Peyer's patch (tissue), 4 donors: Measurements from ENCODE around the gene CACHD1. TPM values are rescaled to one million over a fixed set of nuclear protein-coding genes. Genes with fewer than 3 reads are reported as not detected.

Source experiments
- DNase-seq, 3 donors: peaks; one replicate each; pipeline ENCODE4 v3.0.0-alpha.2; 2017 to 2019
- H3K27ac ChIP-seq, 4 donors: fragments of 200-600 bp; sonication (generic); one replicate each; pipeline ENCODE4 v1.5.1; 2016 to 2019
- H3K27me3 ChIP-seq, 2 donors: fragments of 200-600 bp; sonication (generic); one replicate each; pipeline ENCODE4 v1.5.1; 2019
- H3K36me3 ChIP-seq, 3 donors: fragments of 200-600 bp; sonication (generic); one replicate each; pipeline ENCODE4 v1.5.1; 2016 to 2019
- H3K4me1 ChIP-seq, 4 donors: fragments of 200-600 bp; sonication (generic); one replicate each; pipeline ENCODE4 v1.5.1; 2016 to 2019
- H3K4me3 ChIP-seq, 4 donors: fragments of 200-600 bp; sonication (generic); 1 replicate in 3 of 4; 2 replicates in 1 of 4; pipeline ENCODE4 v1.5.1; 2016 to 2019; ENCODE audit warnings: mild to moderate bottlenecking in 1 of 4
- H3K9me3 ChIP-seq, 4 donors: fragments of 200-600 bp; sonication (generic); one replicate each; pipeline ENCODE4 v1.5.1; 2016 to 2019; ENCODE audit warnings: mild to moderate bottlenecking in 1 of 4
- POLR2A ChIP-seq, 2 donors: fragments of 450-650 bp; IDR thresholded peaks; one replicate each; pipeline ENCODE4 v1.5.1; 2017; ENCODE audit warnings: antibody characterized with exemption in 2 of 2, mild to moderate bottlenecking in 2 of 2, moderate library complexity in 2 of 2
- total RNA-seq, 4 donors: library from RNA; depleted of rRNA; stranded (reverse); fragments of >200 nt; gene quantifications; one replicate each; pipeline ENCODE4 v1.1.0, GENCODE V29; 2016
- TF ChIP-seq, protein P1 (sequence below), 6 experiments: fragments of 450-650 bp in 4 of 6; fragments of 200-600 bp in 2 of 6; sonication (generic) in 1 of 6; IDR thresholded peaks; one replicate each; pipeline ENCODE4 v1.5.1; 2017 to 2019; ENCODE audit warnings: antibody characterized with exemption in 6 of 6, mild to moderate bottlenecking in 3 of 6, moderate library complexity in 1 of 6

Gene CACHD1
- total RNA-seq, 4 donors from 2014 or later, result 3.3 to 10.7 (median 6.3) TPM

DNA sequence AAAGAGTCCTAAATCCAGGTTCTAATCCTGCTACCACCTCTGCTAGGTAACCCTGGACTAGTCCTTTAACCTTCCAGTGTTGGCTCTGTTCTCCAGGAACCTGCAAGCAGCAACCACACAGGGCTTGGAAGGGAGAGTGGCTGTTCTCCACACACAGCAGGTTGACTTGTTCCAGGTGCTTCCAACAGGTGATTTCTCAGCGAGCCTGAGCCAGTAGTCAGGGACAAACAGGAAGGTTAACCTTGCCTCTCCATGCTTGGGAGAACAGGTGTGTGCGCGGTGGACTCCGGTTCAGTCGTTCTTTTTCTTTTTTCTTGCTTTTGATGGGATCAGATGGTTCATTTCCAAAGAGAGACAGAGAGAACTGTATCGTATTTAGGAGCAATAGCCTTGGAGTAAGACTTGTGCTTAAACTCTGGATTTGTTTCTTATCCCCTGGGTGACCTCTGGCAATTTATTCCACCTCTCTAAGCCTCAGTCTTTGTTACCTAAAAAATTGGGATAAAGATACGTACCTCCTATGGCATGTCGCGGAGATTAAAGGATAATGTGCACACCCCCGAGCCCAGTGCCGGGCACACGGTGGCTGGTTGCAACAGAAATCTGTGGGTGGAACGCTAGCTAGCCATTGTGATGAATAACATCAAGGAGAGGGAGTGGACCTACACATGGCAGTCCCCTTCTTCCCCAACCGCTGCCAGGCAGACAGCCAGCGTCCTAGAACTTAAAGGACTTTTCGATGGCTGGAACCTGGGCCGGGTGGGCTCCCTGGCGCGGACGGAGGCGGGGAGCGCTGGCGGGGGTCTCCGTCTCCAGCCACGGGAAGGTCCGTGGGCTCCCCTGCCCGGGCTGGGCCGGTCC lies 583 bp upstream of the CACHD1 start:
- DNase-seq, result no peak
- Histone ChIP-seq H3K4me3 (peak overlapping the region; percentile 45 to 83 (median 58)), H3K9me3 (no peaks in the 10 kb centered on the region), H3K36me3 (no peaks in the 10 kb centered on the region), H3K27me3 (peaks cover 0 to 8% of the 10 kb centered on the region in 2 donors), H3K27ac (peak overlapping the region; percentile 49 to 85 (median 66)), H3K4me1 (peaks cover 0 to 11% (median 7%) of the 10 kb centered on the region in 4 donors)
- TF ChIP-seq POLR2A (IDR thresholded peaks at IDR 0.05), result no peak
- TF ChIP-seq, protein P1, sequence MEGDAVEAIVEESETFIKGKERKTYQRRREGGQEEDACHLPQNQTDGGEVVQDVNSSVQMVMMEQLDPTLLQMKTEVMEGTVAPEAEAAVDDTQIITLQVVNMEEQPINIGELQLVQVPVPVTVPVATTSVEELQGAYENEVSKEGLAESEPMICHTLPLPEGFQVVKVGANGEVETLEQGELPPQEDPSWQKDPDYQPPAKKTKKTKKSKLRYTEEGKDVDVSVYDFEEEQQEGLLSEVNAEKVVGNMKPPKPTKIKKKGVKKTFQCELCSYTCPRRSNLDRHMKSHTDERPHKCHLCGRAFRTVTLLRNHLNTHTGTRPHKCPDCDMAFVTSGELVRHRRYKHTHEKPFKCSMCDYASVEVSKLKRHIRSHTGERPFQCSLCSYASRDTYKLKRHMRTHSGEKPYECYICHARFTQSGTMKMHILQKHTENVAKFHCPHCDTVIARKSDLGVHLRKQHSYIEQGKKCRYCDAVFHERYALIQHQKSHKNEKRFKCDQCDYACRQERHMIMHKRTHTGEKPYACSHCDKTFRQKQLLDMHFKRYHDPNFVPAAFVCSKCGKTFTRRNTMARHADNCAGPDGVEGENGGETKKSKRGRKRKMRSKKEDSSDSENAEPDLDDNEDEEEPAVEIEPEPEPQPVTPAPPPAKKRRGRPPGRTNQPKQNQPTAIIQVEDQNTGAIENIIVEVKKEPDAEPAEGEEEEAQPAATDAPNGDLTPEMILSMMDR (IDR thresholded peaks at IDR 0.05), result no peak

DNA sequence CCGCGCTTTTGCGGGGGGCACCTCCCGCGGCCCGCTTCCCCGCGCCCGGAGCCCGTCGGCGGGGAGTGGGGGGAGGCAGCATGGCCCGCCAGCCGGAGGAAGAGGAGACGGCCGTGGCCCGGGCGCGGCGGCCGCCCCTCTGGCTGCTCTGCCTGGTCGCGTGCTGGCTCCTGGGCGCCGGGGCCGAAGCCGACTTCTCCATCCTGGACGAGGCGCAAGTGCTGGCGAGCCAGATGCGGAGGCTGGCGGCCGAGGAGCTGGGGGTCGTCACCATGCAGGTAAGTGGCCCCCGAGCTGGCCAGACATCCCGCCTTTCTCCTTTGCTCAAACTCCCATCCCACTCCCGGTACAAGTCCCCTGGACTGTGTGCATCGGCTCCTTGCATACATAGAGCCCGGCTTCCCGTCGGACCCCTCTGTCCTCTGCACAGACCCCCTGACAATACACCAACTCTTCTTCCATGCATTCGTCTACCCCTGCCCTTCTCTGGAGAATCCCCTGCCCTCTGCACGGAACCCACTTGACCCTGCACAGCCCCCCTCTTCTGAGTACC lies 812 bp downstream of the CACHD1 start:
- TF ChIP-seq, protein P1 (IDR thresholded peaks at IDR 0.05), result no peak
- no peak for TF ChIP-seq POLR2A (IDR thresholded peaks at IDR 0.05)
- peak in 2 of 3 donors; percentile 47 to 54 for DNase-seq
- Histone ChIP-seq H3K36me3 (no peaks in the 10 kb centered on the region), H3K9me3 (no peaks in the 10 kb centered on the region), H3K27ac (peak overlapping the region; percentile 49 to 85 (median 66)), H3K27me3 (peaks cover 0 to 8% of the 10 kb centered on the region in 2 donors), H3K4me3 (peak overlapping the region; percentile 45 to 83 (median 58)), H3K4me1 (peaks cover 0 to 22% (median 8%) of the 10 kb centered on the region in 4 donors)

DNA sequence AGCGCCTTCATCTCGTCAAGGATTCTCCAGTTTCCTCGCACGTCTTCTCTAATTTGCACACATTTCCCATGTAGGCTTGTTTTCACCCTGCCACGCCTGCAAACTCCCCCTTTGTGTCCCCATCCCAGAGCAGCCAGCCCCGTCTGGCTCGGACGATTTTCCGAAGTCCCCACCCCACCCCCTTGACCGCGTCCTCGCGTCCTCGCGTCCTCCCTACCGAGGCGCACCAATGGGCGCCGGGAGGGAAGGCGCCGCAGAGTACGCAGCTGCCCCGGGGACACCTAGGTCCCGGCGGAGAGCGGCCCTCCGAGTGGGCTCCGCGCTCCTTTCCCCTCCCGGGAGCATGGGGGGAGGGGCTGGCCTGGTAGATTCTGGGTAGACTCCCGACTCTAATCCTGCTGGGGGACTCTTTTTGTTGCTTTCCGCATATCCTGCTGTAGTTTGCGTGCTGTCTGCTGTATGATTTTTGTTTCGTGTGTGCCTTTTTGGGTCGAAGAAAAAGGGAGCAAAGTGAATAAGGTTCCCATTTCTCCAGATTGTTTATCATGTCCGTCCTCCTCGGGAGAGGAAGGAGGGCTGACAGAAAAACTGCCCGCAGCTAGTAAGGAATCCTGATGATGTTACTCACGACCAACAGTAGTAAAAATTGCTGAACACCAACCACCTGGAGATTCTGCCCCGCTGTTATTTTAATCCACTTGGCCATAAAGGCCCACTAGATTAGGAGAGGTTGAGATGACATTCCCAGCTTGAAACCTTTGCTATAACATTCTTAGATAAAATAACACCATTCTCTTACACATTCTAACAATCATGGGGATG lies 1.5 kb downstream of the CACHD1 start:
- H3K27ac ChIP-seq, result peak overlapping the region in 3 of 4 donors; percentile 33 to 85 (median 73)
- H3K4me3 ChIP-seq, result peak overlapping the region; percentile 45 to 83 (median 58)
- no peaks in the 10 kb centered on the region for H3K9me3 ChIP-seq
- DNase-seq, result peak in 2 of 3 donors; percentile 48 to 58
- TF ChIP-seq, protein P1 (IDR thresholded peaks at IDR 0.05), result no peak
- no peak for TF ChIP-seq POLR2A (IDR thresholded peaks at IDR 0.05)
- H3K4me1 ChIP-seq, result peaks cover 0 to 26% (median 8%) of the 10 kb centered on the region in 4 donors
- peaks cover 0 to 8% of the 10 kb centered on the region in 2 donors for H3K27me3 ChIP-seq
- no peaks in the 10 kb centered on the region for H3K36me3 ChIP-seq

DNA sequence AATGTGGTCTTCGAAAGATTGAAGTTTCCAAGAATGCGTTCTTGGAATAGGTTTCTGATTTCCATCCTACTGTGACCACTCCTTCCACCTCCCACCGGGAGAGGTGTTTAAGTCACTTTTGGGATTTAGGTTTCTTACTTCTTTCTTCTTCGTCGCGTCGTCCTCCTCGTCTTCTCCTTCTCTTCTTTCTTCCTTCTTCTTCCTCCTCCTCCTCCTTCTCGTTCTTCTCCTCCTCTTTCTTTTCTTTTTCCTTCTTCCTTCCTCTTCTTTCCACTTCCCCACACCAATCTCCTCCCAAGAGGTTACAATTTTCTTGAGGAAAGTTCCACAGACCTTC lies 2.1 kb downstream of the CACHD1 start:
- DNase-seq, result no peak
- TF ChIP-seq, protein P1 (IDR thresholded peaks at IDR 0.05), result no peak
- no peak for TF ChIP-seq POLR2A (IDR thresholded peaks at IDR 0.05)
- no peaks in the 10 kb centered on the region for H3K9me3 ChIP-seq
- peak overlapping the region in 1 of 4 donors; percentile 33 for H3K27ac ChIP-seq
- peaks cover 0 to 26% (median 8%) of the 10 kb centered on the region in 4 donors for H3K4me1 ChIP-seq
- H3K27me3 ChIP-seq, result peaks cover 0 to 8% of the 10 kb centered on the region in 2 donors
- H3K4me3 ChIP-seq, result peak overlapping the region in 2 of 4 donors; percentile 68 to 83
- H3K36me3 ChIP-seq, result no peaks in the 10 kb centered on the region

DNA sequence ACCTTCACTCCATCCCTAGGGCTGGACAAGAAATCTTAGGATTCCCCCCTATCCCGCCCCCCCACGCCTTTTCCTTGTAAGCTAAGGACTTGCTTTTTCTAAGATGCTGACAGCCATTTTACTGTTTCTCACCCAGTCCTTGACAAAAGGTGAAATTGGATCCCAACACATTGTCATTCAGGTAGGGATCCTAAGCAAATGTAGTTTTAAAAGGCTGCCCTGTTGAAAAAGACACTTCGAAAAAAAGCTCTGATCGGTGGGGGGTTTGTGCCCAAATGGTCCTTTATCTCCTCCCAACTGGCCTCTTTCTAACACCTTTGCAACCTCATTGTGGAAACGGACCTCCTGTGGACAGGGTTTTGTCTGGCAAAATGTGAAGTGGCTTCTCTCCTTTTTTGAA lies 2.9 kb downstream of the CACHD1 start:
- H3K4me1 ChIP-seq, result peaks cover 0 to 26% (median 8%) of the 10 kb centered on the region in 4 donors
- no peak overlapping the region for H3K4me3 ChIP-seq
- no peak overlapping the region for H3K27ac ChIP-seq

More for the DNA sequence above, 2.9 kb downstream of the CACHD1 start:
- Histone ChIP-seq H3K27me3 (peaks cover 0 to 8% of the 10 kb centered on the region in 2 donors), H3K9me3 (no peaks in the 10 kb centered on the region), H3K36me3 (no peaks in the 10 kb centered on the region)
- no peak for DNase-seq
- no peak for TF ChIP-seq POLR2A (IDR thresholded peaks at IDR 0.05)
- TF ChIP-seq, protein P1 (IDR thresholded peaks at IDR 0.05), result no peak
